Astrocyte of the cerebellum (primary cell): ENCODE results near the gene GSPT1.
A peak's percentile ranks its signal among the peaks of the same experiment; 100 is the strongest.

Experiments
- DNase-seq: peaks from one replicate; pipeline ENCODE4 v3.0.0-alpha.2; 2011; ENCODE audit warnings: low read depth
- H3K4me3 ChIP-seq: 2 replicates; pipeline ENCODE4 v1.5.1; 2011; ENCODE audit warnings: mild to moderate bottlenecking, low read depth, low read length, moderate library complexity
- in situ Hi-C: cut with HindIII; loops from 2 replicates; pipeline ENCODE4 v1.10.0; 2017; ENCODE audit warnings: low sequenced_read_pairs
- TF ChIP-seq, protein P1 (sequence below): IDR thresholded peaks from 2 replicates; pipeline ENCODE4 v1.5.1; 2012; ENCODE audit warnings: low read length, low read depth, moderate library complexity, mild to moderate bottlenecking; ENCODE audit errors: missing control alignments

The GSPT1 gene

GRCh38 chr16:11916524-11917285 is 949 bp upstream of the GSPT1 start:
- in situ Hi-C loops, result no loop called here
- TF ChIP-seq, protein P1, sequence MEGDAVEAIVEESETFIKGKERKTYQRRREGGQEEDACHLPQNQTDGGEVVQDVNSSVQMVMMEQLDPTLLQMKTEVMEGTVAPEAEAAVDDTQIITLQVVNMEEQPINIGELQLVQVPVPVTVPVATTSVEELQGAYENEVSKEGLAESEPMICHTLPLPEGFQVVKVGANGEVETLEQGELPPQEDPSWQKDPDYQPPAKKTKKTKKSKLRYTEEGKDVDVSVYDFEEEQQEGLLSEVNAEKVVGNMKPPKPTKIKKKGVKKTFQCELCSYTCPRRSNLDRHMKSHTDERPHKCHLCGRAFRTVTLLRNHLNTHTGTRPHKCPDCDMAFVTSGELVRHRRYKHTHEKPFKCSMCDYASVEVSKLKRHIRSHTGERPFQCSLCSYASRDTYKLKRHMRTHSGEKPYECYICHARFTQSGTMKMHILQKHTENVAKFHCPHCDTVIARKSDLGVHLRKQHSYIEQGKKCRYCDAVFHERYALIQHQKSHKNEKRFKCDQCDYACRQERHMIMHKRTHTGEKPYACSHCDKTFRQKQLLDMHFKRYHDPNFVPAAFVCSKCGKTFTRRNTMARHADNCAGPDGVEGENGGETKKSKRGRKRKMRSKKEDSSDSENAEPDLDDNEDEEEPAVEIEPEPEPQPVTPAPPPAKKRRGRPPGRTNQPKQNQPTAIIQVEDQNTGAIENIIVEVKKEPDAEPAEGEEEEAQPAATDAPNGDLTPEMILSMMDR, result no peak
- peak overlapping the region; percentile 70 for H3K4me3 ChIP-seq
- no peak for DNase-seq

- H3K4me3 ChIP-seq, result peak overlapping the region; percentile 70
- in situ Hi-C loops, result no loop called here
- no peak for DNase-seq
- TF ChIP-seq, protein P1, result no peak
These were observed 577 bp downstream of the GSPT1 start for GRCh38 chr16:11915114-11915643.

DNA sequence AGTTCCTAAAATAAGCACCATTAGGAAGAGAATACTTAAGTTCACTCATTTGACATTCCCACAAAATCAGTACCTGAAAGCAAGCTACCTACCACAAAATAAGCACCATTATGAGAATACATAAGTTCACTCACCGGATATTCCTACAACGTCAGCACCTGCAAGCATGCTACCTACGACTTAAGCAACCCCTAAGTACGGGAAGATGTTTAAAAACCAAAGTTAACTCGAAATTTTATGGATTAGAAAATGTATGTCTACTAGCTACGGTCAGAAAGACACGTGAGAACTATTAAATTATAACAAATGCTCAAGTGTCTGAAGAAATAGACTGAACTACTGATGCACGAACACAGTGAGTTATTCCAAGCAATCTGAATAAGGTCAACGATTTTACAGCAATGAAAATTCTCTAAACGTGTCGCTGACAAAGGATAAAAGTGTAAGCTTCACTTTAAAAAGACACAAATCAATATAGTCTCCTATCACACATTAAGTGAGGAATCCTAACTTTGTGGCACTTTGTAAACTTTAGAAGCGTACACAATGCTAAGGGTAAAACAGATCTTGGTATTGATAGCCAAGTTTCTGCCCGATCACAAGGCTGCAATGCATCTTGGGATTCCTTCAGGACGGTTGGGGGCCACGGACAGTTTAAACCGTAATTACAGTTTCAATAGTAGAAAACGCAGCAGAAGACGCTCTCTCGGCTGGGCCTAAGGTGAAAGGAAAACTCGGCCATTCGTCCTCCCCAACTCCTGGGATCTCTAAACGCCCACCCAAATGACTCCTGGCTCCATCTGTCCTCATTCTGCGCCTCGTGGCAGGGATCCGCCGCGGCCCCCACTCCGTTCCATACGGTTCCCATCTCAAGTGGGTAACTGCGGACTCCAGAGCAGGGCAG is 1.3 kb downstream of the GSPT1 start:
- in situ Hi-C loops, result no loop called here
- no peak for DNase-seq
- H3K4me3 ChIP-seq, result peak overlapping the region; percentile 70
- TF ChIP-seq, protein P1, result no peak

DNA sequence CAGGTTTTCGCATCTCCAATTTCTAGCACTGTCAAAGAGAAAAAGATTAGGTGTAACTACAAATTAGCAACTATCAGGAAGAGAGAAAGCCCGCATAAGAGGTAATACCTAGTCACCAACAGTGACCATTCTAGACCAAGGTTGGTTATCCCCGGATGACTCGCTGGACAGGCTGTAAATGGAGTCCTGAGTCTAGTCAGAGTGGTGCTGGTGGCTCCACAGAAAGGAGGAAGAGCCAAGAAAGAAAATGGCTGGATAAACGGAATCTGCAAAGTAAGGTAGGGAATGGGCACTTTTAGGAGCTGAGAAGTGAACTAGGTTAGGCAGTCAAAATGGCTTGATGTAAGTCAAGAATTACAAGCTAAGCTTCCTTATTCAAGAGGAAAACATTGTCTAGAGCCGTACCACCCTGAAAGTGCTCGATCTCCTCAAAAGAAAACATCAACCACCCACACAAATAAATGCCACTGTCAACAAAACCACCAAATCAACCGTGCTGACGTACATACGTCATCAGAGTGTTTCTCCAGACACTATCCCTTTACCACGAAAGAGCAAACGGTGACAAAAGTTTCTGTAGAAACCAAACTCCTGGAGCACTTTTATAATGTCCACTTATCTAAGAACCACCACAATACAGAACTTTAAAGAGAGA is 2.2 kb downstream of the GSPT1 start:
- in situ Hi-C loops, result no loop called here
- no peak for DNase-seq

DNA sequence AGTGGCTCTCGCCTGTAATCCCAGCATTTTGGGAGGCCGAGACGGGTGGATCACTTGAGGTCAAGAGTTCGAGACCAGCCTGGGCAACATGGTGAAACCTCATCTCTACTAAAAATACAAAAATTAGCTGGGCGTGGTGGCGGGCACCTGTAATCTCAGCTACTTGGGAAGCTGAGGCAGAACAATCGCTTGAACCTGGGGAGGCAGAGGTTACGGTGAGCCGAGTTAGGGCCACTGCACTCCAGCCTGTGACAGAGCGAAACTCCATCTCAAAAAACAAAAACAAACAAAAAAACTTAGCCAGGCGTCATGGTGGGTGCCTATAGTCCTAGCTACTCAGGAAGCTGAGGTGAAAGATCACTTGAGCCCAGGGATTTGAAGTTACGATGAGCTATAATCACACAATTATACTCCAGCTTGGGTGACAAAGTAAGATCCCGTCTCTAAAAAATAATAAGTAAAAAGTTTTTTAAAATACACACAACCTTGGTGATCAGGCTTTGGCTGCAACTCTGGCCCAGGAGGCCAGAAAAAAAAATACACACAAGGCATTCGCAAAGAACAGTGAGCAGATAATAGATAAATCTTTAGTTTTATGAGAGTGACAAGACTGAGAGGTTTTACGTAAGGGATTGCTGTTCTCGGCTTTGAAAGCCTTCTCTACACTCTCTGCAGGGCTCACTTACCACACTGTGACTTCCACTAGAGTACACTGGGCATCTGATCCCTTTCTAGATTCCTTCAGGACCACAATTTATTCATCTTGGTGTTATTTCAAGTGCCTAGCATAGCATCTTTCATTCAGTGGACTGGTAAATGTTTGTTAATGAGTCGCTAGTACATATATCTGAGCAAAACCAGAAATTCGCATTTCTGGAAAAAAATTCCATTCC is 5.9 kb downstream of the GSPT1 start:
- in situ Hi-C loops, result no loop called here
- TF ChIP-seq, protein P1, result no peak
- H3K4me3 ChIP-seq, result no peak overlapping the region
- peak; percentile 47 for DNase-seq

More for the DNA sequence above, 2.2 kb downstream of the GSPT1 start:
- H3K4me3 ChIP-seq, result peak overlapping the region; percentile 70
- TF ChIP-seq, protein P1, result no peak
